Heart right ventricle (tissue), 16 donors: ENCODE results near the gene UNC119. TPM values are rescaled to one million over a fixed set of nuclear protein-coding genes. Genes with fewer than 3 reads are reported as not detected.
"Not testable (repeated sequence)": the region's sequence is repeated elsewhere in the genome, so short reads cannot be mapped to it uniquely, and the experiment has no call there.

Experiments
- ATAC-seq, 8 donors: fragments of 200-7000 bp; cut with Tn5 transposase; one replicate each; pipeline ENCODE4 v1.9.1; 2020; ENCODE audit warnings: mild to moderate bottlenecking in 8 of 8, moderate library complexity in 8 of 8, moderate number of reproducible peaks in 1 of 8
- DNase-seq, 2 donors: peaks; one replicate each; pipeline ENCODE4 v3.0.0-alpha.2; 2020
- H3K27ac ChIP-seq, 10 donors: fragments of 200-600 bp; sonication (generic) in 2 of 10; one replicate each; pipeline versions ENCODE4 v1.5.0 to v1.8.0; 2020 to 2022; ENCODE audit warnings: mild to moderate bottlenecking in 3 of 10
- H3K27me3 ChIP-seq, 7 donors: fragments of 200-600 bp; one replicate each; pipeline ENCODE4 v1.8.0; 2021 to 2022; ENCODE audit warnings: mild to moderate bottlenecking in 2 of 7
- H3K36me3 ChIP-seq, 9 donors: fragments of 200-600 bp; sonication (generic) in 1 of 9; one replicate each; pipeline versions ENCODE4 v1.5.0 to v1.8.0; 2020 to 2022; ENCODE audit warnings: mild to moderate bottlenecking in 2 of 9
- H3K4me1 ChIP-seq, 9 donors: fragments of 200-600 bp; sonication (generic) in 1 of 9; one replicate each; pipeline versions ENCODE4 v1.5.0 to v1.8.0; 2020 to 2022; ENCODE audit warnings: mild to moderate bottlenecking in 4 of 9
- H3K4me3 ChIP-seq, 10 donors: fragments of 200-600 bp; sonication (generic) in 2 of 10; one replicate each; pipeline versions ENCODE4 v1.5.0 to v1.8.0; 2020 to 2022; ENCODE audit warnings: mild to moderate bottlenecking in 7 of 10, moderate library complexity in 2 of 10
- H3K9me3 ChIP-seq, 11 donors: fragments of 200-600 bp in 10 of 11; sonication (generic) in 2 of 11; one replicate each; pipeline versions ENCODE4 v1.5.0 to v1.8.0; 2013 to 2022; ENCODE audit warnings: mild to moderate bottlenecking in 2 of 11, control low read depth in 1 of 11, moderate library complexity in 1 of 11
- WGBS, 2 donors: extraction: QIAGEN DNeasy Blood & Tissue Kit; methylation state at CpG; one replicate each; pipeline ENCODE4 v1.1.7; 2013; ENCODE audit warnings: inconsistent platforms in 1 of 2; 5-methylcytosine and 5-hydroxymethylcytosine counted together
- intact Hi-C, 10 donors: fragments of 100-400 bp; cut with DNase I; formaldehyde crosslinking; loops; one replicate each; pipeline versions ENCODE4 v1.11.1 to v1.14.2; 2022
- polyA plus RNA-seq, 2 donors: library from polyadenylated mRNA; stranded (reverse); fragments of 200-250 nt; gene quantifications; one replicate each; pipeline ENCODE4 v1.2.3, GENCODE V29; 2013
- total RNA-seq, 10 donors: library from RNA; stranded (reverse); fragmentation: NEBNext Ultra II Directional in 3 of 10; extraction: Animal tissue kit (Norgen Biotek cat#: 25700) in 3 of 10; gene quantifications; one replicate each; pipeline versions ENCODE4 v1.2.1 to v1.2.4, GENCODE V29; 2021 to 2023
- TF ChIP-seq, protein P1 (sequence below), 9 donors: fragments of 200-600 bp; sonication (generic) in 2 of 9; IDR thresholded peaks; one replicate each; pipeline versions ENCODE4 v1.5.0 to v1.8.0; 2021 to 2022; ENCODE audit warnings: antibody characterized with exemption in 9 of 9, mild to moderate bottlenecking in 5 of 9, moderate library complexity in 1 of 9
- donor health status: Arrhythmogenic right ventricular cardiomyopathy.
- donor health status: ischemic (EF 13 %, LVEDD 7.1; RV severe dilation, severe dysfunction).
- donor health status: healthy with polysubstance abuse.
- donor health status: DM: no; HTN: yes; CAD: no.
- donor health status: DM: no; HTN: no; CAD: no.
- donor health status: ischemic (EF 25% LVEDD 6.9; RV normal size, moderate dysfunction).
- donor health status: ischemic (EF 25% LVEDD 5.7; RV mildly dilated, moderate dysfunction).
- donor health status: healthy.
- donor health status: DM: yes; HTN: yes; CAD: no.
- donor health status: Ischemic cardiomyopathy.
- donor health status: ischemic (EF 35%, LVEDD 5.7; RV mildly dilated, moderate dysfunction).
- donor health status: nonischemic (EF 11% LVEDD 7.7; RV severe dilation, severe dysfunction).
- donor health status: DM: yes; HTN: yes; CAD: no.
- donor health status: PGD.
- donor health status: ischemic (EF 29% LVEDD 5.4; RV normal size, mild dysfunction).
- donor health status: nonischemic (EF 23%, LVEDD 6.1; RV moderate dilation, normal function).

The UNC119 gene
- total and polyA plus RNA-seq, 12 donors: 10.6 to 23.8 (median 21.0) TPM

DNA sequence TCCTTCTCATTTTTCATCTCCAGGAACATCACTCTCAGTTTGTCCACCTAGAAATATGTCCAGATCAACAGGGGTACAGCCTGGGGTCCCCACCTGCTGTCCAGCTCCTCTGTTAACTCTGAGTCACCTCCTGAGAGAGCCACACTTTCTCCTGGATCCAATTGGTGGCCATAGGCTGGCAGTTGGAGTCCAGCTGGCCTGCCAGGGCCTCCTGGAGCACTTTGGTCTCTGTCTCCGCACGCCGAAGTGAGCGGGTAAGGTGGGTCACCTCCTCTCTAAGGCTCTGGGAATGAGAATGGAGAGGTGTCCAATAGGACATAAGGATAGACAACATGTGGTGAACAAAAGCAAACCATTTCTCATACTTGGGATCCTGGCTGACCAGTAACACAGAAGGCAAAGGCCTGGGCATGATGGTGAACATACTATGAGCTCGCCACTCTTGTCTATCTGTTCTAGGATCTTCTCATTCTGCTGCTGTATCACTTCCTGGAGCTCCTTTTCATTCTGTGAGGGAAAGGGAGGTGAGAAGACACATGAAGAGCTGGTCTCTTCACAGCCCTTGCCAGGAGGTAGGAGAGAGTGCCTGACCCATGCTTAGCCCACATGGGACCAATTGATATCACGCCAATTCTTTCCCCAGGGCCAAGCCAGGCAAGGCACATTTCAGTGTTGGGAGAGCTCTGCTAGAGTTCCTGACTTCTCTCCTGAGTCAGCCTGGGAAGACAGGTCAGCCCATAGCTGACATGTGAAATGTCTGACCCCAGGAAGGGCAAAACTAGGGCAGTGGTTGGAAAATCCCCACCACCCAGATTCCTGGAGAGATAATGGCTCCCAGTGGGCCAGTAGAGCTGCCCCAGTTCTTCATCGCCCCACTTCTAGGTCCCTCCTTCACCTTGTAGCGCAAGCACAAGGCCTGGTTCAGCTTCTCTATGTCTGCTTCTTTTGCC, 26.1 kb upstream of the UNC119 start:
- ATAC-seq: no peak
- Histone ChIP-seq H3K27me3 (no peaks in the 10 kb centered on the region), H3K4me1 (peaks cover 0 to 31% (median 19%) of the 10 kb centered on the region in 9 donors), H3K9me3 (no peaks in the 10 kb centered on the region), H3K4me3 (no peak overlapping the region), H3K36me3 (peaks cover 0 to 52% (median 0%) of the 10 kb centered on the region in 9 donors), H3K27ac (no peak overlapping the region)
- no peak for DNase-seq
- 97 to 98% methylated on average over 8 of the region's 8 CpGs for WGBS, 2 donors
- intact Hi-C loops: no loop called here
- TF ChIP-seq, protein P1, sequence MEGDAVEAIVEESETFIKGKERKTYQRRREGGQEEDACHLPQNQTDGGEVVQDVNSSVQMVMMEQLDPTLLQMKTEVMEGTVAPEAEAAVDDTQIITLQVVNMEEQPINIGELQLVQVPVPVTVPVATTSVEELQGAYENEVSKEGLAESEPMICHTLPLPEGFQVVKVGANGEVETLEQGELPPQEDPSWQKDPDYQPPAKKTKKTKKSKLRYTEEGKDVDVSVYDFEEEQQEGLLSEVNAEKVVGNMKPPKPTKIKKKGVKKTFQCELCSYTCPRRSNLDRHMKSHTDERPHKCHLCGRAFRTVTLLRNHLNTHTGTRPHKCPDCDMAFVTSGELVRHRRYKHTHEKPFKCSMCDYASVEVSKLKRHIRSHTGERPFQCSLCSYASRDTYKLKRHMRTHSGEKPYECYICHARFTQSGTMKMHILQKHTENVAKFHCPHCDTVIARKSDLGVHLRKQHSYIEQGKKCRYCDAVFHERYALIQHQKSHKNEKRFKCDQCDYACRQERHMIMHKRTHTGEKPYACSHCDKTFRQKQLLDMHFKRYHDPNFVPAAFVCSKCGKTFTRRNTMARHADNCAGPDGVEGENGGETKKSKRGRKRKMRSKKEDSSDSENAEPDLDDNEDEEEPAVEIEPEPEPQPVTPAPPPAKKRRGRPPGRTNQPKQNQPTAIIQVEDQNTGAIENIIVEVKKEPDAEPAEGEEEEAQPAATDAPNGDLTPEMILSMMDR (IDR thresholded peaks at IDR 0.05): no peak

DNA sequence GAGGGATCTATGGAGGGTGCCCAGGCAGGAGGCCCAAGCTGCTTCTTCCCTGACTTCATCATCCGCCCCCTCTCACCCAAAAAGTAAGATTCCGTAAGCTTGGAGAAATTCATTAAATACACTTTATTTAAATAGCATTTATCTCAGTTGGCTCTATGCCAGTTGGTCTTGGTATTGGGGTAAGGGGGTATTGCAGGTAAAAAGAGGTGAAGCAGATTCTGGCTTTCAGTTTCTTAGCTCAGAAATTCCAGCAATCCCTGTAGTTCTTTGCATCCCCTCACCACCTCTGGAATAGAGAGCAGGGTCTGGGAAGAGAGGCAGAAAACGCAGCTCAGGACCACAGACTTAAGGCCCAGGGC, 25.0 kb upstream of the UNC119 start:
- WGBS, 2 donors: 92 to 95% methylated on average over 3 of the region's 3 CpGs
- intact Hi-C loops: loop anchor here in 1 of 10 donors (2.0 kb wide), 1 partner anchor 21 kb away; the partner anchor contains the start of gene SPAG5
- H3K27me3 ChIP-seq: no peaks in the 10 kb centered on the region
- H3K4me3 ChIP-seq: peak overlapping the region in 1 of 10 donors; percentile 56
- TF ChIP-seq, protein P1 (IDR thresholded peaks at IDR 0.05): no peak
- peaks cover under 1 to 42% (median 29%) of the 10 kb centered on the region in 9 donors for H3K4me1 ChIP-seq
- peaks cover 0 to 42% (median 0%) of the 10 kb centered on the region in 9 donors for H3K36me3 ChIP-seq
- no peak for ATAC-seq
- DNase-seq: no peak
- peak overlapping the region in 5 of 10 donors; percentile 11 to 57 (median 50) for H3K27ac ChIP-seq
- no peaks in the 10 kb centered on the region for H3K9me3 ChIP-seq

DNA sequence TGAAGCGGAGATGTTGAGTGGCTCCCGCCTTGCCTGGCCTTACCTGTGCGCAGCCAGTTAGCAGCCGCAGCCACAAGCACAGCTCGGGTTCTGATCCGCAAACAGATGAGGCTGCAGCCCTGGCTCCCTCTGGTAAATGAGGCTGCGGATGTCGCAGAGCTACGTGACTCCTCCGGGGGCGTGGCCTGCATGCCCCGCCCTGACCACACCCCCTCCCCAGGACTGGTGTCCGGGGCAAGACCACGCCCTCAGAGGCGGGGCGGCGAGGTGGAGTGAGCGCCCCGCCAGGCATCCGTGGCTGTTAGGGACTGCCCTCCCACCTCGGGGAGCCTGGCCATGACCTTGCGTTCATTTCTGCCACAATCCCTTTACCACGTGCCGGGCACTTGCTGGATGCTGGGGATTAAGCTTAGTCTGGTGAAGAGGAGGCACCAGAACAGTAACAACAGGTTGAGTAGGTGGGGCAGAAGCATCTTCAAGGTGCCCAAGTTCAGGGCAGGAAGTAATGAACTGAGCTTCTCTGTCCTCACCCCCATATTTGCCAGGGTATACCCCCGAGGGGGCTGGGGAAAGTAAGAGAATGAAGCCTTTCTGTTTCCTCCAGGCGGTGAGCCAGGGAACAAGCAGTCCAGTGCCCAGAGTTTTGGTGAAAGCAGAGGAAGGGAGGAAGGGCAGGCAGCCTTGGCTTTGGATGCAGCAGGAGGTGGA, 24.5 kb upstream of the UNC119 start, which contains the start of gene ALDOC:
TSS of gene ALDOC (minus strand) at position 138 of the 708 bp plus-strand sequence. CDS start 1,363 bp downstream, outside the sequence.
- H3K4me1 ChIP-seq: peaks cover 5 to 47% (median 34%) of the 10 kb centered on the region in 9 donors
- intact Hi-C loops: loop anchor here in 1 of 10 donors (2.0 kb wide), 1 partner anchor 22 kb away; the partner anchor contains the start of gene SPAG5
- H3K9me3 ChIP-seq: no peaks in the 10 kb centered on the region
- peak; percentile 95 to 98 for DNase-seq
- H3K27me3 ChIP-seq: no peaks in the 10 kb centered on the region
- TF ChIP-seq, protein P1 (IDR thresholded peaks at IDR 0.05): no peak
- peak; percentile 88 to 96 (median 92) for ATAC-seq
- H3K36me3 ChIP-seq: peaks cover 0 to 36% (median 0%) of the 10 kb centered on the region in 9 donors
- 6 to 7% methylated on average over 24 to 25 of the region's 26 CpGs for WGBS, 2 donors
- peak within 1 kb of the TSS in 9 of 10 donors; percentile 14 to 56 (median 49) for H3K4me3 ChIP-seq
- H3K27ac ChIP-seq: peak within 1 kb of the TSS in 9 of 10 donors; percentile 53 to 78 (median 62)

DNA sequence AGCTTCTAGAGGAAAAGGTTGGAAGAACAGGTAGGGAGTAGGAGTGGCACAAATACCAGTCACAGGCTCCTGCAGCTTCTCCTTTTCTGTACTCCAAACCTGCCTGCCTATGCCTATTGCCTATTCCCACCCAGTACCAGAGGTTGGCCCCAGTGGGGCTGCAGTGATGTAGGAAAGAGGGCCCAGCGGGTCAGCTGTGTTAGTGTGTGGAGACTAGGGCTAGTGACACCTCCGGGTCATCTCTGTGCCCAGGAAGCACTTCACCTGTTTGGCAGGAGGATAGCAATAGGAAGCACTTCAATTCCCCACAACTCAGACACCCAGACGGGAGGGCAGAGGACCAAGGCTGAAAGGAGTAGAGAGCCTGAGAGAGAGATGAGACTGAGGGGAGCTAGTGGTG, 23.6 kb upstream of the UNC119 start:
- Histone ChIP-seq H3K36me3 (peaks cover 0 to 33% (median 0%) of the 10 kb centered on the region in 9 donors), H3K27ac (peak overlapping the region in 9 of 10 donors; percentile 42 to 78 (median 62)), H3K4me1 (peaks cover 5 to 49% (median 37%) of the 10 kb centered on the region in 9 donors), H3K4me3 (peak overlapping the region in 8 of 10 donors; percentile 14 to 52 (median 47))
- WGBS, 2 donors: 39 to 56% methylated on average over 3 of the region's 3 CpGs
- not testable (repeated sequence) for H3K27me3 ChIP-seq, H3K9me3 ChIP-seq, DNase-seq, ATAC-seq
- intact Hi-C loops: loop anchor here in 1 of 10 donors (2.0 kb wide), 1 partner anchor 23 kb away; the partner anchor contains the start of gene SPAG5
